SK-N-DZ (cell line): ENCODE data around the gene GALNTL6.
"Not testable (repeated sequence)": the region's sequence is repeated elsewhere in the genome, so short reads cannot be mapped to it uniquely, and the experiment has no call there.

ENCODE experiments used
- DNase-seq: peaks from one replicate; pipeline ENCODE4 v3.0.0-alpha.2; 2015; ENCODE audit warnings: low spot score

GALNTL6 gene

DNA sequence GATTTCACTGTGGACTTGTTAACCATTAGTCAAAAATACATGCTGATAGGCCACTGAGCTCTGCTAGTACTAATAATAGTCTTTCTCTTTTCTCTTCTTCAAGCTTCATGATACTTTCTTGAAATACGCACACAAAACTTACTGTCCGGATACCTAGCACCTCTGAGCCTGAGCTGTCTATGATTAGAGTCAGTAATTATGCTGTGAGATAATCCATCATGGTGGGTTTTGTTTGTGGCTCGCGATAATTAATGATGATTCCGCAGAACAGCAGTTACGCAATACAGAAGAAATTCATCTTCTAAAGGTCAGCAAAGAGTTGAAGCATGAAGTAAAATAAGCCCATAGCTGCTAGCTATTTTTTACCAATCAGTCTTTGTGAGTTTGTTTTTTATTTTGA lies 843.9 kb downstream of the GALNTL6 start:
- no peak for DNase-seq

GRCh38 chr4:172660251-172660650 lies 847.0 kb downstream of the GALNTL6 start:
- DNase-seq = no peak

- DNase-seq = no peak
These were observed 848.9 kb downstream of the GALNTL6 start for GRCh38 chr4:172662113-172662512.

- DNase-seq = no peak
These were observed 853.6 kb downstream of the GALNTL6 start for GRCh38 chr4:172666711-172667368.

GRCh38 chr4:172674811-172675210 lies 861.6 kb downstream of the GALNTL6 start:
- DNase-seq = no peak

DNA sequence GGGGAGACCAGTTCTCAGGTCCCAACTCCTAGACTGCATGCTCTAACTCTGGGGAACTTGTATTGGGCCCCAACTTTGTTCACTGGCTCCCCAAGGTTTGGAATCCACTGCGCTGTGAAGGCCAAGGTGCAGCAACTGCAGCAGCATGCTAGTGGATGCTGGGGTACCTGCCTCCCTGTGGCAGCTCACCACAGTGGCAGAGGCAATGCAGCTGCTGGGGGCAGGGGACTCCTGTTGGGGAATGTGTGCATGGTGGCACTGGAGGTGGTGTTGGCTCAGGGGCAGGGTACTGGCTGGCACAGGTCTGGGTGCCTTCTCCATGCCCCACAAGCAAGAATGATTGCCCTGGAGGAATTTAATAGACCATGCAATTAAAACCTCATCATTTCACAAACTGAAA lies 862.0 kb downstream of the GALNTL6 start:
- no peak for DNase-seq

GRCh38 chr4:172680691-172681090 lies 867.5 kb downstream of the GALNTL6 start:
- no peak for DNase-seq

DNA sequence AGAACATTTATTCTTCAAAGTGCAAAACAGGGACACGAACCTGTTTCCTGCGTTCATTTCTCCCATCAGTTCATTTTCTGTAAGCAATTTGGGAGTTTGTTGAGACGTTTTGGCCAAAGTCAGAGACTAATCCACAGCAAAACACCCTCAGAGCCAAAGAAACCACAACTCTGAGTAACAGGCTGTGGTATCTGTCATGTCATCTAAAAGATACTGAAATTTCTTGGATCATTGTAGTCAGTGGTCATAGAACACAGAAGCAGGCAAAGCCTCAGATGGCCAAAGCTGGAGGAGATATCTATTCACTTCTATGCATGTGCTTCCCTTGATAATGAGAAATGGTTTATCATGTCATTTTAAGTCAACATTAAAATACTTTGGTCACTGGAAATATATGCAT lies 869.8 kb downstream of the GALNTL6 start:
- no peak for DNase-seq

DNA sequence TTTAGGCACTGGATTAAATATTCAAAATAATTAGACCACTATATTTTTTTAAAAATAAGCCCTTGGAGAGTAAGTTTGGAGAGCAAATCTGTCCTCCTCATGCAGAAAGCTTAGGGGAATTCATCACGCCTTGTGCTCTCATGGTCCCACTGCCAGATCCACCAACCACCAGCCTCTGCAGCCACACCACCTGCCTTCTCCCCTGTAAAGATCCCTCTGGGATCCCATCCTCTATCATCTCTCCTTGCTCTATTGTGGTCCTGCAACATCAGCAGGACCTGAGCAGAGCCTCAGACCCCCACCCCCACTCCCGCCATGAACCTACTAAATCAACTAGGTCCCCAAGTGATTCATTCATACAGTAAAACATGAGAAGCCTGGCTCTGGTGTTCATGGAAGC lies 872.8 kb downstream of the GALNTL6 start:
- DNase-seq = no peak

DNA sequence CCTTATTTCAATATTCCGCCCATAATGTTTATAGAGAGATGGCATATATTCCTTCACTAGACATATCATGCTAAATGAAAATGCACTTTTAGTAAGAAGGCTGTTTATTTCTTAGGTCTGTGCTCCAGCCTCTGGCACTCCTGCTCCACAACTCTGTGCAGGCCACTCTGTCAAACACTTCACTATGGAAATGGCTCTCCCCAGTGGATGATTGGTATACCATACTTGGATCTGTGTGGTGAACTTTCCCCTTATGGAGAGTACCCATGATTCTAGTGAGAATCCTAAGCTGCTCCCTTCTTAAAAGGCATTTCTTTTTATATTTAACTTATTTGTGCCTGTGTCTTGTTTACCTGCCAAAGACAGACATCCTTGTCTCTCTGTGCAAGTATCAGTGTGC lies 875.3 kb downstream of the GALNTL6 start:
- no peak for DNase-seq

DNA sequence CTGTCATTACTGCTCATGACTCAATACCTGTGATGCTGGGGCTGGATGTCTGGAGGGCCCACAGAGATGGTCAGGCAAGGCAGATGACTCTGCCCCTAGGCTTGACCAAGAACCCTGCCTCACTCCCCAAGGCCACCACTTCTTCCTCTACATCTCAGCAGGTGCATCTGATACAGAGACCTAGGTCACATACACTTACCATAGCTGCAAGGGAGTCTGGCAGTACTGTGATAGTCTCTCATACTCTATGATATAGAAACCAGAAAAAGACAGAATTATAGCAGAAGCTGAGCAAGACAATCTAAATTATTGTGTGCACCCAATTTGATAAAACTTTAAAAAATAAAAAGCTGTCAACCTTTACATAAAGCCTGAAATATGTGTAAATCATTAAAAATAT lies 878.3 kb downstream of the GALNTL6 start:
- DNase-seq = no peak

GRCh38 chr4:172692701-172693100 lies 879.5 kb downstream of the GALNTL6 start:
- DNase-seq = no peak

GRCh38 chr4:172698256-172698655 lies 885.1 kb downstream of the GALNTL6 start:
- no peak for DNase-seq

DNA sequence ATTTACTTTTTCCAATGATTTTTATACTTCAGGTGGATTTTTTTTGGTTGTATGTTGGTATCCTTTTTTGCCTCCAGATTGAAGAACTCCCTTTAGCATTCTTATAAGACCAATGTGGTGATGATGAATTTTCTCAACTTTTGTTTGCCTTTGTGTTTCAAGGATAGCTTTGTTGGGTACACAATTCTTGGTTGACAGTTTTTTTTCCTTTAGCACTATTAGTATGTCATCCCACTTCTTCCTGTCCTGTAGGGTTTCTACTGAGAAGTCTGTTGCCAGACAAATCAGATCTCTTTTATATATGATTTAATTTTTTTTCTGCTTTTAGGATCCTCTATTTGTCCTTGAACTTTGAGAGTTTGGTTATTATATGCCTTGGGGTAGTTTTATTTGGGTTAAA lies 892.4 kb downstream of the GALNTL6 start:
- DNase-seq = no peak

- DNase-seq = no peak
These were observed 892.8 kb downstream of the GALNTL6 start for GRCh38 chr4:172706000-172706399.

DNA sequence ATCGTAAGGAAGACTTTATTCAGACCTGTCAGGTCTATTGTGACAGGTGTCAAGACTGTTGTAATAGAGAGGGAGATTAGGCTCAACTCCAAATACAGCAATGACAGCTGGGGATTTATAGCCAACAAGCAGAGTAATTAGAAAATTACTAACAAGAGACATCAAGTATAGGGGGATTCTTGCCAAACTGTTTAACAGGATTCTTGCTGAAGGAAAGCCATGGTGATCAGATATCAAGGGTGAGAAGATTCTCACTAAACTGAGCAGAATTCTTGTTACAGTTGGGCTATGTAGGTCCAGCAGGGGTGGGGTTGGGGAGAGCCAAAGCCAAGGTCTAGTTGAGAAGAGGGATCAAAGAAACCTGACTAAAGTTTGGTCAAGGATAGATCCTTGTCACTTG lies 894.4 kb downstream of the GALNTL6 start:
- DNase-seq = no peak

GRCh38 chr4:172708184-172708583 lies 895.0 kb downstream of the GALNTL6 start:
- no peak for DNase-seq

DNA sequence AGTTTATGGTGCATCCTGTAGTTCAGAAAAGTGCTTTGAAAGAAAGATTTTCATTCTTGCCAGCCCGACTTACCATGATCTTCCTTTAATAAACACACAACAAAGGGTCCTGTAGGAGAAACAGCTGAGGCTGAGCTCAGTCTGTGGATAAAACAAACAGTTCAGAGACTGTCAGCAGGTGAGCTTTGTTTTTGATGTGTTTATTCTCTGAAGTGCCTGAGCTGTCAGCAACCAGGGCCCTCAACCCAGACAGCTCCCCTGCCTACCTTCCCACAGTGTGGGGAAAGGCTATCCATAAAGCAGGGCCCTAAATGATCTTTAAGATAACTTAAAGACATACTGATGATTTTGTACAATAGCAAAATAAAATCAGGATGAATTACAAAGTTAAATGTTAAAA lies 896.2 kb downstream of the GALNTL6 start:
- no peak for DNase-seq

- DNase-seq = no peak
These were observed 903.1 kb downstream of the GALNTL6 start for GRCh38 chr4:172716291-172716690.

- no peak for DNase-seq
These were observed 908.5 kb downstream of the GALNTL6 start for GRCh38 chr4:172721659-172722058.

- no peak for DNase-seq
These were observed 912.4 kb downstream of the GALNTL6 start for GRCh38 chr4:172725581-172725980.

DNA sequence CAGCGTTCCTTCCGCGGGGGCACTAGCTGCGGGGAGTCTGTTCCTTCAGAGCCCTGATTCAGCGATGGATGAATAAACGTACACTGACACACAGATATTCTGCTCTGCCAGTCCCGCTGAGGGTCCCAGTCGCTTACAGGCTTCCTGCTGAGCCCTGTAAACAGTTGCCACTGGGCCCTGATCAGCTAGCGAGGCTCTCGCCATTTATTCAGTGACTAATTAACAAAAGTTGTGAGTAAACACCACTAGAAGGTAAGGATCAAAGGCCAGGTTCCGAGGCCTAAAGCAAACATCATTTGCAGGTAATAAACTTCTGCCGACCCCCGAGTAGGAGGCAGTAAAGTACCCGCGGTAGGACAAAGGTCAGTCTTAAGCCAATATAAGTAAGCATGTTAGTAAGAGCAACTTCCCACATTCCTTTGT lies 912.8 kb downstream of the GALNTL6 start:
- no peak for DNase-seq

GRCh38 chr4:172727631-172728030 lies 914.4 kb downstream of the GALNTL6 start:
- no peak for DNase-seq

DNA sequence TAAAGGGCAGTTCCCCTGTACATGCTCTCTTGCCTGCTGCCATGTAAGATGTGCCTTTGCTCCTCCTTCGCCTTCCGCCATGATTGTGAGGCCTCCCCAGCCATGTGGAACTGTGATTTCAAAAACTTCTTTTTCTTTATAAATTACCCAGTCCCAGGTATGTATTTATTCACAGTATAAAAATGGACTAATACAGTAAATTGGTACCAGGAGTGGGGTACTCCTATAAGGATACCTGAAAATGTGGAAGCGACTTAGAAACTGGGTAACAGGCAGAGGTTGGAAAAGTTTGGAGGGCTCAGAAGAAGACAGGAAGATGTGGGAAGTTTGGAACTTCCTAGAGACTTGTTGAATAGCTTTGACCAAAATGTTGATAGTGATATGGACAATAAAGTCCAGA lies 920.4 kb downstream of the GALNTL6 start:
- DNase-seq = not testable (repeated sequence)
